PC-9 (cell line): ENCODE data around the gene CYB561. TPM values are rescaled to one million over a fixed set of nuclear protein-coding genes. Genes with fewer than 3 reads are reported as not detected.

Experiments used
- BruUV-seq: library from RNA; stranded (reverse); fragments of 400-500 nt; replicated peaks from 2 replicates; lab custom pipeline; 2021; lab: Mats Ljungman, UMichigan
- CTCF ChIA-PET: fragments of 300-600 bp; sonication (Branson Sonifier 250); formaldehyde crosslinking; loops from one replicate; lab custom pipeline; 2022; ENCODE audit warnings: antibody characterized with exemption; lab: Charles Lee
- POLR2A ChIA-PET: fragments of 300-600 bp; sonication (Branson Sonifier 250); formaldehyde crosslinking; loops from one replicate; lab custom pipeline; 2022; ENCODE audit warnings: antibody characterized with exemption; ENCODE audit not compliant: unreplicated experiment; lab: Charles Lee
- DNase-seq, 2 experiments: peaks; one replicate each; pipeline versions ENCODE4 v3.0.0 to v3.0.0-alpha.2; 2015 to 2022; ENCODE audit warnings: mixed read lengths in 1 of 2
- H2AFZ ChIP-seq: fragments of 200-600 bp; sonication (generic); 2 replicates; pipeline ENCODE4 v1.8.1; 2017; ENCODE audit warnings: antibody characterized with exemption
- H3F3A ChIP-seq: fragments of 200-600 bp; sonication (generic); 2 replicates; pipeline ENCODE4 v1.8.1; 2017; ENCODE audit warnings: antibody characterized with exemption, mild to moderate bottlenecking, low read depth; ENCODE audit not compliant: insufficient read depth
- H3K27ac ChIP-seq: fragments of 200-600 bp; sonication (generic); 2 replicates; pipeline ENCODE4 v1.6.1; 2016; ENCODE audit warnings: mixed run types
- H3K27me3 ChIP-seq: fragments of 200-600 bp; sonication (generic); 2 replicates; pipeline ENCODE4 v1.6.1; 2016; ENCODE audit warnings: low read depth, mixed run types; ENCODE audit not compliant: insufficient read depth
- H3K36me3 ChIP-seq: fragments of 200-600 bp; sonication (generic); 2 replicates; pipeline ENCODE4 v1.6.1; 2016; ENCODE audit warnings: low read depth, mixed run types
- H3K4me1 ChIP-seq: fragments of 200-600 bp; sonication (generic); replicated peaks from 2 replicates; pipeline ENCODE4 v1.6.1; 2016; ENCODE audit warnings: mixed run types; ENCODE audit not compliant: insufficient read depth
- H3K4me2 ChIP-seq: fragments of 200-600 bp; sonication (generic); 2 replicates; pipeline ENCODE4 v1.6.1; 2017; ENCODE audit warnings: mixed run types
- H3K4me3 ChIP-seq: fragments of 200-600 bp; sonication (generic); 2 replicates; pipeline ENCODE4 v1.6.1; 2016; ENCODE audit warnings: mixed run types
- H3K79me2 ChIP-seq: fragments of 200-600 bp; sonication (generic); 2 replicates; pipeline ENCODE4 v1.6.1; 2017; ENCODE audit warnings: low read depth, mixed run types
- H3K9me2 ChIP-seq: fragments of 200-600 bp; sonication (generic); 2 replicates; pipeline ENCODE4 v1.8.1; 2017; ENCODE audit warnings: mild to moderate bottlenecking; ENCODE audit not compliant: insufficient read depth
- H3K9me3 ChIP-seq: fragments of 200-600 bp; sonication (generic); 2 replicates; pipeline ENCODE4 v1.8.1; 2016; ENCODE audit warnings: low read depth; ENCODE audit not compliant: insufficient read depth
- H4K20me1 ChIP-seq: fragments of 200-600 bp; sonication (generic); 2 replicates; pipeline ENCODE4 v1.8.1; 2017; ENCODE audit not compliant: insufficient read depth
- EZH2 ChIP-seq: fragments of 200-600 bp; sonication (generic); IDR thresholded peaks from 2 replicates; pipeline ENCODE4 v1.8.0; 2017; ENCODE audit warnings: antibody characterized with exemption, low read depth
- intact Hi-C: fragments of 100-400 bp; cut with micrococcal nuclease; formaldehyde crosslinking; loops from one replicate; pipeline ENCODE4 v1.10.0; 2022; ENCODE audit not compliant: unreplicated experiment
- total RNA-seq: library from RNA; stranded (reverse); gene quantifications from 2 replicates; pipeline ENCODE4 v1.2.3, GENCODE V29; 2021
- TF ChIP-seq, protein P1 (sequence below): fragments of 200-600 bp; sonication (generic); conservative IDR thresholded peaks from 2 replicates; pipeline ENCODE4 v1.6.1; 2017; ENCODE audit warnings: mixed run types, antibody characterized with exemption, mild to moderate bottlenecking, moderate library complexity

Gene CYB561
- total RNA-seq, 1 experiment from 2014 or later: 71.6 TPM

DNA sequence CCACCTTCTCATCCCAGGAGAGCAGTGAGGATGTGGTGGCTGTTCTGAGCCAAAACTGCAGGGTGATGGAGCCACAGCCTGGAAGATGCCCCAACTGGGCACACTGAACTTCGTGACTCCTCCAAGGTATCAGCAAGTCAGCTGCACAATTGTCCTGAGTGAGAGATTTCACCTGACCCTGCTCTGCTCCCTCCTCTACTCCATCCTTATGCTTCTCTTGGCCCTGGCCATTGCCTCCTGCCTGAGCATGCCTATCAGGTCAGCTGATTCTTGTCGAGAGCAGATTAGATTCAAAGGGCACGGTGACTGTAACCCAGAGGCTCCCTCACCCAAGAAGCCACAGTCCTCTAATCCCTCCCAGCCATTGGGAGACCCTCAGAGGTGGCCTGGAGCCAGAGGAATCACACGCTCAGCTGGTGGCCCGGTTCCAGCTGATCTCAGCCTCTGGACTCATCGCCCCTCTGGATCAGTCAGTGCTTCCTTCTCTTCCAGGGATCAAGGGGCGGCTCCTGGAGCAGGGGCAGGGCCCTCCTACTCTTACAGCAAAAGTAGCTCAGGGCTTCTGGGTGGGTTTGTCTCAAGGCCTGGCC lies 7.0 kb upstream of the CYB561 start:
- BruUV-seq: no TSS peak
- H2AFZ ChIP-seq: no peak overlapping the region
- intact Hi-C loops: no loop called here
- no peaks in the 10 kb centered on the region for H3K9me3 ChIP-seq
- H3K27me3 ChIP-seq: no peaks in the 10 kb centered on the region
- DNase-seq: no peak
- no peak overlapping the region for H3K4me2 ChIP-seq
- no peak overlapping the region for H3K4me3 ChIP-seq
- H3K9me2 ChIP-seq: no peaks in the 10 kb centered on the region
- CTCF ChIA-PET: no interaction called here
- no peaks in the 10 kb centered on the region for H3K36me3 ChIP-seq
- 0 out of 2 replicates have a peak, but pooled peaks cover under 1% of the 10 kb centered on the region for H3K4me1 ChIP-seq
- peaks cover 10% of the 10 kb centered on the region; the same call in 1 of the 2 replicates for H3F3A ChIP-seq
- TF ChIP-seq, protein P1, sequence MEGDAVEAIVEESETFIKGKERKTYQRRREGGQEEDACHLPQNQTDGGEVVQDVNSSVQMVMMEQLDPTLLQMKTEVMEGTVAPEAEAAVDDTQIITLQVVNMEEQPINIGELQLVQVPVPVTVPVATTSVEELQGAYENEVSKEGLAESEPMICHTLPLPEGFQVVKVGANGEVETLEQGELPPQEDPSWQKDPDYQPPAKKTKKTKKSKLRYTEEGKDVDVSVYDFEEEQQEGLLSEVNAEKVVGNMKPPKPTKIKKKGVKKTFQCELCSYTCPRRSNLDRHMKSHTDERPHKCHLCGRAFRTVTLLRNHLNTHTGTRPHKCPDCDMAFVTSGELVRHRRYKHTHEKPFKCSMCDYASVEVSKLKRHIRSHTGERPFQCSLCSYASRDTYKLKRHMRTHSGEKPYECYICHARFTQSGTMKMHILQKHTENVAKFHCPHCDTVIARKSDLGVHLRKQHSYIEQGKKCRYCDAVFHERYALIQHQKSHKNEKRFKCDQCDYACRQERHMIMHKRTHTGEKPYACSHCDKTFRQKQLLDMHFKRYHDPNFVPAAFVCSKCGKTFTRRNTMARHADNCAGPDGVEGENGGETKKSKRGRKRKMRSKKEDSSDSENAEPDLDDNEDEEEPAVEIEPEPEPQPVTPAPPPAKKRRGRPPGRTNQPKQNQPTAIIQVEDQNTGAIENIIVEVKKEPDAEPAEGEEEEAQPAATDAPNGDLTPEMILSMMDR: no peak
- no peak for TF ChIP-seq EZH2
- no peaks in the 10 kb centered on the region for H3K79me2 ChIP-seq
- POLR2A ChIA-PET: no interaction called here
- no peaks in the 10 kb centered on the region for H4K20me1 ChIP-seq
- H3K27ac ChIP-seq: no peak overlapping the region

DNA sequence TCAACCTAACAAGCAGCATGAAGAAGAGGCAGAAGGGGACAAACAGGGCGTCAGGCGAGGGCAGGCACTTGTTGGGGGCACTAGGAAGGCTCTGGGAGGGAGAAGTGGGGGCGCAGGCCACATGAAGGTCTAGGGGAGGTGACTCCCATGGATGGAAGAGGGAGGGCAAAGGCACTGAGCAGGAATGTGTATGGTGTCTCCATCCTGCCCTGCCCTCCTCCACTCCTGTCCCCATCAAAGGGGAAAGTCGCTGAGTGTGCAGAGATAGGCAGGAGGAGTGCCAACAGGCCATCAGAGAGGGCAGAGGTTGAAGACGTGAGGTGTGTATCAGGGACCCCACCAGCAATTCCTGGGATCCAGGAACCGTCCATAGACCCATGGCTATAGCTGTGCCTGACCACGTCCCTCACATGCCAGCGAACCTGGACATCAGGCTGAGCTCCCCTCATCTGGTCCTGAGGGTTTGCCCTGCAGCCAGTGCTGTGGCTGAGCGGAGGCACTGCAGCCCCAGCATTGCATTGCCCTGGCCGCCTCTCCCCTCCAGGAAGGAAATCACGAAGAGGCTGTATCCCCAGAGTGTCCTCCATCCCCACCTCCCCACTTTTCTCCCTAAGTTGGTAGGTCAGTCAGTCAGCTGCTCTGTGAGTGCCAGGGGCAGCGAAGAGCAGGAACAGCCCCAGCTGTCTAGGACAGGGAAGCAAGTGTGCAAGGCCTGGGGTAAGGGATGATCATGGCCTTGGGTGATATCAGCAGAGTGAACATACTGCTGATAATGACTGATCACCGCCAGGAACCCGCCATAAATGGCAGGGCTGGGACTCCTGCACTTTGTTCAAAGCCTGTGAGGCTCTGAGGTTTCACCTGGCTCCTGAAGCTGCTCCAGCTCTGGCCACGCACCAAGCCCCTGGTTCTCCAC lies 6.2 kb upstream of the CYB561 start:
- no peak for DNase-seq
- no peaks in the 10 kb centered on the region for H3K9me2 ChIP-seq
- no peaks in the 10 kb centered on the region for H3K9me3 ChIP-seq
- H3K4me3 ChIP-seq: no peak overlapping the region
- intact Hi-C loops: no loop called here
- peaks cover 8% of the 10 kb centered on the region for H3K4me1 ChIP-seq
- no peaks in the 10 kb centered on the region for H3K27me3 ChIP-seq
- no peak overlapping the region for H3K4me2 ChIP-seq
- H3K27ac ChIP-seq: no peak overlapping the region
- POLR2A ChIA-PET: no interaction called here
- no peaks in the 10 kb centered on the region for H4K20me1 ChIP-seq
- H2AFZ ChIP-seq: no peak overlapping the region
- TF ChIP-seq, protein P1: no peak
- TF ChIP-seq EZH2: no peak
- CTCF ChIA-PET: no interaction called here
- H3K79me2 ChIP-seq: no peaks in the 10 kb centered on the region
- no peaks in the 10 kb centered on the region for H3K36me3 ChIP-seq
- BruUV-seq: no TSS peak
- peaks cover 10% of the 10 kb centered on the region; the same call in 1 of the 2 replicates for H3F3A ChIP-seq

DNA sequence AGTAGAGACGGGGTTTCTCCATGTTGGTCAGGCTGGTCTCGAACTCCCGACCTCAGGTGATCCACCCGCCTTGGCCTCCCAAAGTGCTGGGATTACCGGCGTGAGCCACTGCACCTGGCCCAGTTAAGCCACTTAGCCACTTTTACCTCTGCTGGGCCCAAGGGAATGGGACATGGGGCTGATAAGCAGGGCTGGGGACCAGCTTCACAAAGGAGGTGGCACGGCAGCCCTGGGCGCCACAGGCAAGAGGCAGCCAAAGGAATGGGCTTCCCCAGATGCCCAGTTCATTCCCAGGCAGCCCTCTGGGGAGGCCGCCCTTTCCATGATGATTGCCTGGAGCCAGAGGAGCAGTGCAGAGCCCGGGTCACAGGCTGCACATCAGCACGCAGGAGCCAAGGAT lies 5.0 kb upstream of the CYB561 start:
- Histone ChIP-seq H3F3A (peaks cover 10% of the 10 kb centered on the region; the same call in 1 of the 2 replicates), H3K27me3 (no peaks in the 10 kb centered on the region), H3K4me1 (peaks cover 11% of the 10 kb centered on the region), H3K36me3 (no peaks in the 10 kb centered on the region), H3K79me2 (no peaks in the 10 kb centered on the region), H3K9me2 (no peaks in the 10 kb centered on the region), H4K20me1 (no peaks in the 10 kb centered on the region), H2AFZ (no peak overlapping the region), H3K4me2 (no peak overlapping the region), H3K4me3 (no peak overlapping the region), H3K27ac (no peak overlapping the region), H3K9me3 (no peaks in the 10 kb centered on the region)
- ChIA-PET POLR2A (no interaction called here), CTCF (no interaction called here)
- intact Hi-C loops: no loop called here
- TF ChIP-seq EZH2: no peak
- TF ChIP-seq, protein P1: no peak
- BruUV-seq: no TSS peak
- DNase-seq: no peak
